GM19043 (cell line): ENCODE measurements around the gene GPATCH2.
"Not testable (repeated sequence)": the region's sequence is repeated elsewhere in the genome, so short reads cannot be mapped to it uniquely, and the experiment has no call there.

Experiments
- ATAC-seq: cut with Tn5 transposase; IDR thresholded peaks from one replicate; pipeline ENCODE4 v1.9.1; 2021; ENCODE audit warnings: low read depth; ENCODE audit not compliant: unreplicated experiment

GPATCH2 gene

GRCh38 chr1:217585577-217585976 lies 45.3 kb downstream of the GPATCH2 start:
- no peak for ATAC-seq

- not testable (repeated sequence) for ATAC-seq
Observed at GRCh38 chr1:217584286-217584811, 46.5 kb downstream of the GPATCH2 start.

DNA sequence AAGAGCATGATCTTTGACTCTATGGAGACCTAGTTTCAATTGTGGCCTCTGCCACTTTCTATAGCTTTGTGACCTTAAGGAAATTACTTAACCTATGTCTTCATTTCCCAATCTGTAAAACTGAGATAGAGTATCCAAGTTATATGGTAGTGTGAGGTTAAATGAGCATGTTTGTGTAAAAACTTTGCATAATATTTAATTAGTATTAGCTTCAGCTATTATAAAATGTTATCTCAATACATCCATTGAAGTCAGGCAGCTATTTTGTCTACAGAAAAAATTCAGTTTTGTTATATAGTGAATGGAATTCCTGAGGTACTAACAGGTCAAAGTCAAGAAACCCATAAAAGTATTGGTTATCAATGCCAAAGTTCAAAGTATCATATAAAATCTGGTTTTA lies 53.6 kb downstream of the GPATCH2 start:
- ATAC-seq = no peak

DNA sequence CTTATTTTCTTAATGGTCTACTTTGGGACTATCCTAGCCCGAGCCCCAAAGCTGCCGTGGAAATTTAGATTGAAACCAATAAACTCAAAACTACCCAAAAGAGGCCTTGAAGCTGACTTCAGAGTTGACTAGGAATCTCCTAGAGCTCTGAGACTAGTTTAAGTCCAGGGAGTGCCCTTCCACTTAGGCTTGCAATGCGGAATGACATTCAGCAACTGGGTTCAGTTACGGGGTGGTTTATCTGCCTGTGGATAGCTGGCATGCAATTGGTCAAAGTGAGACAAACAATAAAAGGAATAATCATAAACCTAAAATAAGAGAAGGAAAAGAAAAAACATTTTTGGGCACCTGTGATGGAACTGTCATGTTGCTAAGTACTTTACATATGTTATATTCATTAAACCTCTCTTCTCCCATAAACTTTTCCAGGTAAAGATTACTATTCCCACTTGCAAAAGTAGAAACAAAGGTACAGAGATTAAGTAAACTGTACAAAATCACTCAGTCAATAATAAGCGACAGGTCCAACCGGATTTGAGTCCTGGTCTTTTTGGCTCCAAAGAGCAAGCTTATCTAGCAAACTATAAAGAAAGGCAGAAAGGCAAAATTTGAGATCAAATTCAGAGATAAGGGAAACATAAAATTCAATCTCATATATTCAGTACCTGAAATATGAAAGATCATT lies 56.5 kb downstream of the GPATCH2 start:
- no peak for ATAC-seq

DNA sequence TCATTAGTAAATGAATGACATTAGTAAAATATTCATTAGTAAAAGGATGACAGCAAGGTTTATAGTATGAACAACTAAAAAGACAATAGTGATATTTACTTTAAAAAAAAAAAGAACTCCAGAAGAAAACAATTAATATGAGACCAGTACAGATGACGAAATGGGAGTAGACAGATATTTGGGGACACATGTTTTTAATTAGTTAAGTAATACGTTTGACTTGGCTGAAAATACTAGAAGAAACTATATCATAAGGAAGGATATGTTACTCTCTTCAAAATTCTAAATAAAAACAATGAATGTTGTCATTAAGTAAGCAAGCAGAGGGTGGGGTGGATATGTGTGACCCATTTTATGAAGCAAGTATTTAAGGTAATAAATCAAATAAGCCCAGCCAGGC lies 61.9 kb downstream of the GPATCH2 start:
- no peak for ATAC-seq

- ATAC-seq = no peak
Observed at GRCh38 chr1:217568200-217568599, 62.7 kb downstream of the GPATCH2 start.

DNA sequence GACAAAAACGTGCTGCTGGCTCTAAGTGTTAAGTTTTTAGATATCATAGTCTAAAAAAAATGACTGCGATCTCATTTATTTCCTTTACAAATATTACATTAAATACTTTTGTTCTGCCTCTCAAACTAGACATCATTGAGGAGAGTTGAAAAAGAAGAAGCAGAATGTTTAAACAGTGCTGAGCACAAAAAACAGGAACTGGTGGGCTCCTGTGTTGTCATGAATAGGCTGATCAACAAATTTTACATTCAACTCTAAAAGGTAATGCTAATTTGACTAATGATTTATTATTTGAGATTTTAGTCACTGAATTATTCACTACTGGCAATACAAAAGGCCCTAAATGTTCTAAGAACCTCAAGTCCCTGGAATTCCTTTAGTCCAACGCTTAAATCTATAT lies 66.1 kb downstream of the GPATCH2 start:
- no peak for ATAC-seq

DNA sequence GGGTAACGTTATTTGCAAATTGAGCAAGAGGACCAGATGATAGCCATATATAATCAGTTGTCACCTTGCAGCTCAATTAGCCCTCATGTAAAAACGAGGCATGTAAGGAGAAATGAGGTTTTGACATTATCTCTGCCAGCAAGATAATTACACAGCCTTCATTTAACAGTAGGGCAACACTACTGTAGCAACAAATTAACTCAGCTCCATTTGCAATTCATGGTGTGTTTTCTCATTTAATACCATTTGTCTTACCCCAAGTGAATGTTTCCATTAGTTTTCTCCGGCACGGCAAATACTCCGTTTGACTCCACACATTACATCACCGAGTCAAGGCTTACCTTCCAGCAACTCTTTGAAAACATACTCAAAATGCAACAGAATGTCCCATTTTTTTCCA lies 66.7 kb downstream of the GPATCH2 start:
- ATAC-seq = no peak

DNA sequence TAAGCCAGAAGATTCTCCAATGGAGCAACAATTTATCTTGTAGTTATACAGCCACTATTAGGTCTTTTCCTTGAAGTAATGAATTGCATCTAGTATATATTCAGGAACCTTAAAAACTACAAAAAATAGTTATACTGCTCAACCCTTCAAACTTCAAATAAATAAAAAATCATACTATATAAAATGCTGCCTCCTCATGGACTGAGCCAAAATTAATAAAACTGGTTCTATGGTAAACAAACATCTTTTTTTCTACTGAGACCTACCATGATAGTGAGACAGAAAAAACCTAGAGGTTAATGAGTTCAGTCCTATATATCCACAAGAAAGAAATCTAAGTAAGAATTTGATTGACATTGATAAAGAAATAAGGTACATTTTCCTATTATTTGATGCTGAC lies 67.7 kb downstream of the GPATCH2 start:
- ATAC-seq = no peak

GRCh38 chr1:217562229-217562878 lies 68.5 kb downstream of the GPATCH2 start:
- no peak for ATAC-seq

GRCh38 chr1:217561446-217561845 lies 69.4 kb downstream of the GPATCH2 start:
- ATAC-seq = no peak

GRCh38 chr1:217554849-217555248 lies 76.0 kb downstream of the GPATCH2 start:
- ATAC-seq = no peak

GRCh38 chr1:217553949-217554509 lies 76.9 kb downstream of the GPATCH2 start:
- ATAC-seq = no peak

DNA sequence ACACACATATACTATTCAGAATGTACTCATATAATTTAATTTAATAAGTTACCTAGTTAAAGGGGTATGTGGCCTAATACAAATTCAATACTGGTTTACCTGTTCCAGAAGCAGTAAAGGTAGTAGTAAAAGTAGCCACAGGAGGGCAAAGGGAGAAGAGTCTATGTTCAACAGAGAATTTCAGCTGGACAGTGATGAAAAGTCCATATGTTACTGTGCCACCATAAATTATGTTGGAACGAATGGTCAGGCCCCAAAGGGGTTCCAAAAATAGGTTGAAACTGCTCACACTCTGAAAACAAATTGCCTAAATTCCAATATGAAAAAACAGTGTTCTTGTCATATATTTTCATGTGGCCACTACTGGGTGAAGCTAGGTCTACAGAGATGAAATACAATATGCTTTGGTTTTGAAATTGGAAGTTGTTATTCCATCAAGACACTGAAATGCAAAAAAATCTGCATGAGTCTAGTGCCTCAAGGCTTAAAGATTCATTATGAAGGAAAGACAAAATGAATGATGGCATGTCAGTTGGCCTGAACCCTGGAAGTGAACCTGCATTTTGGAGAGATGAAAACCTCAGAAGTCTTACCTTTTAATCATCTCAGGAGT lies 78.4 kb downstream of the GPATCH2 start:
- ATAC-seq = no peak

- peak; percentile 80 for ATAC-seq
Observed at GRCh38 chr1:217542837-217543236, 88.1 kb downstream of the GPATCH2 start.

- ATAC-seq = no peak
Observed at GRCh38 chr1:217542136-217542777, 88.6 kb downstream of the GPATCH2 start.

DNA sequence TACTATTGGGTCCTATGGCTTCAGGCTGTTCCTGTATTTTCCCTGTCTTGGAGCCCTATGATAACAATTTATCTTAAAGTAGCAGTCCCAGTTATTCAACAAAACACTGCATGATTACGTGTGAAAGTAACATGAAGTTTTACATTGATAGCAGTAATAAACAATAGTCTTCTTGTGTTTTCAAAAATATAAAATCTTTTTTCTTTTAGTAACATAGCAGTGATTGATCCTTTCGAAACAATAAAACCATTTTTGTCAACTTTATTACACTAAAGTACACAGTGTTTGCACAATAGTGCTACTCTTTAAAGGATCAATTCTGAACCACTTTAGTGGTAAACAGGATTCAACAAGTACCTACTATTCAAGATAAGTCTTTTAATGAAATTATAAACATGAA lies 90.6 kb downstream of the GPATCH2 start:
- ATAC-seq = no peak

DNA sequence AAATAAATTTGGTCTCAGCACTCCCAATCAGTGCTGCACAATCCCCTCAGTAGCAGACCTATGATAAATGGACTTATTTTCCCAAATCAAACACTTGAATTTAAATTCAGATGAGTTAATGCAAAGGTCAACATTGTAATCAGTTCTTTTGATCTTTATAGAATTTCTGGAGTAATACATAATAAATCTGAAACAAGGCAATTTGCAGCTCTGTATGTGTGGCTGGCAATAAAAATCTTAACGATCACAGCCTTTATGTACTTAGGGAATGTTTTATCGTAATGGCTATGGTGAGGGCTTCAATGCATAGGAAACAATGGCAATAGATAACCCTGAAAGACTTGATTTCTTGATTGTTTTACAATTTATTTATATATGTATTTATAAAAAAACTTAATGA lies 91.4 kb downstream of the GPATCH2 start:
- ATAC-seq = no peak

GRCh38 chr1:217535601-217536377 lies 95.1 kb downstream of the GPATCH2 start:
- ATAC-seq = no peak

DNA sequence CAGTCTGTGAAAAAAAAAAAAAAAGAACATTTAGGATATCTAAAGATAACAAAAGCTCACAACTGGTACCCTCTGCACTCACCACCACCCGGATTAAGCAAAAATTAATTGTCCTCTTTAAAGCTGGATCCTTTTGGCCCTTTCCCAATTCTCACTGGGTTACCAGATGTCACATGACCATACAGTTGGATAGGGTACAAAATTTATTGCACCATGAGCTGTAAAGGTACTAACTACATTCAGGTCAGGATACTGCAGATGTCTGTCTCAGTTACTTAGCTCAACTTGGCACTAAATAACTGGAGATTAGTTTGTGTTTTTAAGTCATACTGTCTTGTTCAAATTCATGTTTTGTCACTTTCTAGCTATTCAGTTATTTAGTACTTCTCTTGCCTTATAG lies 96.3 kb downstream of the GPATCH2 start:
- no peak for ATAC-seq
